G401 (cell line): ENCODE data around the gene FRA10AC1. TPM values are rescaled to one million over a fixed set of nuclear protein-coding genes. Genes with fewer than 3 reads are reported as not detected.
A peak's percentile ranks its signal among the peaks of the same experiment; 100 is the strongest.

Experiments
- DNase-seq: peaks from one replicate; pipeline ENCODE4 v3.0.0-alpha.2; 2015; ENCODE audit warnings: low spot score
- in situ Hi-C: cut with HindIII; loops from 2 replicates; pipeline ENCODE4 v1.10.0; 2016; ENCODE audit warnings: low sequenced_read_pairs, mixed read lengths
- total RNA-seq: library from RNA; depleted of rRNA; stranded (reverse); fragments of >200 nt; shearing (Covaris generic); gene quantifications from 2 replicates; pipeline ENCODE4 v1.2.3, GENCODE V29; 2014; rRNA removed

Gene FRA10AC1
- 2.7 and 4.3 TPM in 2 replicates for total RNA-seq

GRCh38 chr10:93702210-93703001, at the start of gene FRA10AC1:
FRA10AC1 (minus strand) TSS chr10:93702592; CDS start chr10:93700106, 2,486 bp downstream.
- peak; percentile 90 for DNase-seq
- in situ Hi-C loops: no loop called here

- DNase-seq: peak; percentile 82
- in situ Hi-C loops: no loop called here
Observed at GRCh38 chr10:93751832-93752231, 49.4 kb upstream of the FRA10AC1 start.

- no peak for DNase-seq
- in situ Hi-C loops: no loop called here
Observed at GRCh38 chr10:93751124-93751523, 48.7 kb upstream of the FRA10AC1 start.

GRCh38 chr10:93749218-93749799, 46.9 kb upstream of the FRA10AC1 start:
- in situ Hi-C loops: no loop called here
- DNase-seq: no peak

GRCh38 chr10:93746844-93747284, 44.5 kb upstream of the FRA10AC1 start:
- DNase-seq: peak; percentile 69
- in situ Hi-C loops: no loop called here

- in situ Hi-C loops: no loop called here
- DNase-seq: peak; percentile 57
Observed at GRCh38 chr10:93745408-93746065, 43.1 kb upstream of the FRA10AC1 start.

- in situ Hi-C loops: no loop called here
- no peak for DNase-seq
Observed at GRCh38 chr10:93742633-93743349, 40.4 kb upstream of the FRA10AC1 start.

- DNase-seq: no peak
- in situ Hi-C loops: no loop called here
Observed at GRCh38 chr10:93741367-93741766, 39.0 kb upstream of the FRA10AC1 start.

- DNase-seq: no peak
- in situ Hi-C loops: no loop called here
Observed at GRCh38 chr10:93726024-93726423, 23.6 kb upstream of the FRA10AC1 start.

GRCh38 chr10:93723153-93723552, 20.8 kb upstream of the FRA10AC1 start:
- DNase-seq: no peak
- in situ Hi-C loops: no loop called here

GRCh38 chr10:93722550-93722949, 20.2 kb upstream of the FRA10AC1 start:
- in situ Hi-C loops: no loop called here
- DNase-seq: no peak

- in situ Hi-C loops: no loop called here
- DNase-seq: peak; percentile 83
Observed at GRCh38 chr10:93719901-93720300, 17.5 kb upstream of the FRA10AC1 start.

GRCh38 chr10:93718937-93719725, 16.7 kb upstream of the FRA10AC1 start:
- DNase-seq: peak; percentile 27
- in situ Hi-C loops: no loop called here

GRCh38 chr10:93716766-93717165, 14.4 kb upstream of the FRA10AC1 start:
- in situ Hi-C loops: no loop called here
- no peak for DNase-seq

GRCh38 chr10:93715345-93715744, 13.0 kb upstream of the FRA10AC1 start:
- in situ Hi-C loops: no loop called here
- DNase-seq: no peak

- in situ Hi-C loops: no loop called here
Observed at GRCh38 chr10:93712593-93712992, 10.2 kb upstream of the FRA10AC1 start.

GRCh38 chr10:93711891-93712290, 9.5 kb upstream of the FRA10AC1 start:
- in situ Hi-C loops: no loop called here
- no peak for DNase-seq

More at GRCh38 chr10:93712593-93712992, 10.2 kb upstream of the FRA10AC1 start:
- DNase-seq: peak; percentile 27

- in situ Hi-C loops: no loop called here
- no peak for DNase-seq
Observed at GRCh38 chr10:93710333-93710909, 8.0 kb upstream of the FRA10AC1 start.
